Endothelial cell of umbilical vein (primary cell): ENCODE data around the gene SSTR5.

ENCODE experiments used
- EZH2 ChIP-seq: IDR thresholded peaks from 2 replicates; pipeline ENCODE4 v1.6.1; 2012; ENCODE audit warnings: borderline replicate concordance, low read depth, mild to moderate bottlenecking, moderate library complexity, low read length, inconsistent platforms; ENCODE audit not compliant: severe bottlenecking
- FOS ChIP-seq: IDR thresholded peaks from 2 replicates; pipeline ENCODE4 v1.6.1; 2011; ENCODE audit warnings: mild to moderate bottlenecking, low read length, moderate library complexity, borderline replicate concordance; ENCODE audit not compliant: insufficient read depth
- JUN ChIP-seq: IDR thresholded peaks from 2 replicates; pipeline ENCODE4 v1.6.1; 2011; ENCODE audit warnings: borderline replicate concordance, low read depth; ENCODE audit not compliant: insufficient read length, insufficient read depth
- POLR2A ChIP-seq: IDR thresholded peaks from 2 replicates; pipeline ENCODE4 v1.6.1; 2012; ENCODE audit warnings: low read depth, mild to moderate bottlenecking, control low read depth, low read length
- TF ChIP-seq, protein P1 (sequence below), 2 donors: IDR thresholded peaks; 1 replicate in 1 of 2; 2 replicates in 1 of 2; pipeline ENCODE4 v1.5.1; 2011; ENCODE audit warnings: low read length in 2 of 2, mild to moderate bottlenecking in 2 of 2, moderate library complexity in 2 of 2, control low read depth in 1 of 2, inconsistent platforms in 1 of 2, low read depth in 1 of 2; ENCODE audit not compliant: insufficient read depth in 1 of 2; ENCODE audit errors: extremely low read depth in 1 of 2
- TF ChIP-seq, protein P2 (sequence below): IDR thresholded peaks from 2 replicates; pipeline ENCODE4 v1.6.1; 2011; ENCODE audit not compliant: insufficient read depth, insufficient read length

DNA sequence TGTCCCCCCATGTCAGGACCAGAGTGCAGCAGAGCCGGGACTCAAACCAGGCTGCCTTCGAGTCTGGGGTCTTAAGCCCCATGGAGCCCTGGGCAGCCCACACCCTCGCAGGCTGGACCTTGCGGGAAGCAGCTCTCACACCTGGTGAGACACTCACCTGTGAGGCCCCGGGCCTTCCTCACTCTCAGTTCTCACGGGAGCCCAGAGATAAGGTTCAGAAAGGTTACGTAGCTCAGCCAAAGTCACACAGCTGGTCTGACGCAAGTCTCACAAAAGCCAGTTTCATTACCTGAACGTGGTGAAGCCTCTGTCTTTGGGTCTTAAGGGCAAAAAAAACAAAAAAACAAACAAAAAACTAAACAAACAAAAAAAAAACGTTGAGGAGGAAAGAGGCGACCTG lies 32.8 kb upstream of the SSTR5 start:
- no peak for TF ChIP-seq EZH2
- TF ChIP-seq, protein P1, sequence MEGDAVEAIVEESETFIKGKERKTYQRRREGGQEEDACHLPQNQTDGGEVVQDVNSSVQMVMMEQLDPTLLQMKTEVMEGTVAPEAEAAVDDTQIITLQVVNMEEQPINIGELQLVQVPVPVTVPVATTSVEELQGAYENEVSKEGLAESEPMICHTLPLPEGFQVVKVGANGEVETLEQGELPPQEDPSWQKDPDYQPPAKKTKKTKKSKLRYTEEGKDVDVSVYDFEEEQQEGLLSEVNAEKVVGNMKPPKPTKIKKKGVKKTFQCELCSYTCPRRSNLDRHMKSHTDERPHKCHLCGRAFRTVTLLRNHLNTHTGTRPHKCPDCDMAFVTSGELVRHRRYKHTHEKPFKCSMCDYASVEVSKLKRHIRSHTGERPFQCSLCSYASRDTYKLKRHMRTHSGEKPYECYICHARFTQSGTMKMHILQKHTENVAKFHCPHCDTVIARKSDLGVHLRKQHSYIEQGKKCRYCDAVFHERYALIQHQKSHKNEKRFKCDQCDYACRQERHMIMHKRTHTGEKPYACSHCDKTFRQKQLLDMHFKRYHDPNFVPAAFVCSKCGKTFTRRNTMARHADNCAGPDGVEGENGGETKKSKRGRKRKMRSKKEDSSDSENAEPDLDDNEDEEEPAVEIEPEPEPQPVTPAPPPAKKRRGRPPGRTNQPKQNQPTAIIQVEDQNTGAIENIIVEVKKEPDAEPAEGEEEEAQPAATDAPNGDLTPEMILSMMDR (IDR thresholded peaks at IDR 0.05; ENCODE audit: extremely low read depth in 1 of 2, insufficient read depth in 1 of 2, low read depth in 1 of 2, low read length in 2 of 2), result no peak
- no peak for TF ChIP-seq JUN
- TF ChIP-seq POLR2A, result no peak
- TF ChIP-seq, protein P2, sequence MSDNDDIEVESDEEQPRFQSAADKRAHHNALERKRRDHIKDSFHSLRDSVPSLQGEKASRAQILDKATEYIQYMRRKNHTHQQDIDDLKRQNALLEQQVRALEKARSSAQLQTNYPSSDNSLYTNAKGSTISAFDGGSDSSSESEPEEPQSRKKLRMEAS, result no peak
- no peak for TF ChIP-seq FOS
